NCI-H460 (cell line): Measurements from ENCODE around the gene DNAH3. TPM values are rescaled to one million over a fixed set of nuclear protein-coding genes. Genes with fewer than 3 reads are reported as not detected.

Experiments
- DNase-seq: peaks from one replicate; pipeline ENCODE4 v3.0.0-alpha.2; 2016; ENCODE audit warnings: low read depth; ENCODE audit errors: extremely low read depth
- total RNA-seq: library from RNA; depleted of rRNA; stranded (reverse); fragments of >200 nt; shearing (Covaris generic); gene quantifications from 2 replicates; pipeline ENCODE4 v1.2.3, GENCODE V29; 2014; rRNA removed

The DNAH3 gene
- total RNA-seq, 1 experiment from 2014 or later, result 0.37 TPM

DNA sequence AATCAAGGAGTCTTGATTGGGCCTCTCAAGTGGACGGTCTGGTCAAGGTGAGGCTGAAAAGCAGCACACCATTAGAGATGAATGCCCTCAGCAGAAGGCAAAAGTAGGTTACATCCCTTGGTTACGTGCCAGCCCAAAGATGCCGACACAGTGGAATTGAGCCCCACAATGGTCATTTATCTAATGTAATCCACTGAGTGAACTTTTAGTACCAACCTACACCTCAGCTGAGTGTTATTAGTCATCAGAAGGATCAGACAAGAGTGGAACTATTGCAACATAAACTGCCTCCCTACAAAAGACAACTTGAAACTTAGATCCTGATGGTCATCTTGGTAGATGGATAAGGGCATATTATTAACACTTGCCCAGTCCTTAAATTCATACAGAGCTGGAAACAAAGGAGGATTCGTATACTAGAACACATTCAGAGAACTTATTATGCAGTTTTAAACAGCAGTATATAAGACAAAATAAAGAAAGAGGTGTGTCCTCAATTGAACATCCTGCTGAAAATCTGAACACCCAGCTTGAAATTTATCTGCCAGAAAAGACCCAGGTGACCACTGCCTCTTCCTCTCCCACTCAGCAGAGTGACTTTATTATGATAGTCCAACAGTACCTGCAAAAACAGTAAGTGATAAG, 253.3 kb downstream of the DNAH3 start:
- DNase-seq, result no peak

GRCh38 chr16:20894388-20894787, 256.3 kb downstream of the DNAH3 start:
- DNase-seq, result no peak

GRCh38 chr16:20889625-20890275, 260.9 kb downstream of the DNAH3 start:
- no peak for DNase-seq

DNA sequence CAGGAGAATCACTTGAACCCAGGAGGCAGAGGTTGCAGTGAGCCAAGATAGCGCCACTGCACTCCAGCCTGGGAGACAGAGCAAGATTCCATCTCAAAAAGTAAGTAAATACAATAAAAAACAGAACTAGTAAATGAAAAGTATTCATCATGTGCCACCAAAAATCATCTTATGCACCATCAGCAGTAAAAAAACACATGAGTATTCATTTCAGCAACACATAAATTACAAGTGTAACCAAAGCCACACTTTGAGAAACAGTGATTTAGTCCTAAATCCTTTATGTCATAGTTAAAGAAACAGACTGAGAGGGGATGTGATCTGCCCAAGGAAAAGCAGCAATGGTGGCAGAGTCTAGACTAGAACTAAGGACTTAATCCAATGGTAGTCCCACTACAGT, 263.4 kb downstream of the DNAH3 start:
- DNase-seq, result no peak

- no peak for DNase-seq
Measured at GRCh38 chr16:20886320-20886719, 264.3 kb downstream of the DNAH3 start.

- no peak for DNase-seq
Measured at GRCh38 chr16:20884240-20884556, 266.4 kb downstream of the DNAH3 start.

DNA sequence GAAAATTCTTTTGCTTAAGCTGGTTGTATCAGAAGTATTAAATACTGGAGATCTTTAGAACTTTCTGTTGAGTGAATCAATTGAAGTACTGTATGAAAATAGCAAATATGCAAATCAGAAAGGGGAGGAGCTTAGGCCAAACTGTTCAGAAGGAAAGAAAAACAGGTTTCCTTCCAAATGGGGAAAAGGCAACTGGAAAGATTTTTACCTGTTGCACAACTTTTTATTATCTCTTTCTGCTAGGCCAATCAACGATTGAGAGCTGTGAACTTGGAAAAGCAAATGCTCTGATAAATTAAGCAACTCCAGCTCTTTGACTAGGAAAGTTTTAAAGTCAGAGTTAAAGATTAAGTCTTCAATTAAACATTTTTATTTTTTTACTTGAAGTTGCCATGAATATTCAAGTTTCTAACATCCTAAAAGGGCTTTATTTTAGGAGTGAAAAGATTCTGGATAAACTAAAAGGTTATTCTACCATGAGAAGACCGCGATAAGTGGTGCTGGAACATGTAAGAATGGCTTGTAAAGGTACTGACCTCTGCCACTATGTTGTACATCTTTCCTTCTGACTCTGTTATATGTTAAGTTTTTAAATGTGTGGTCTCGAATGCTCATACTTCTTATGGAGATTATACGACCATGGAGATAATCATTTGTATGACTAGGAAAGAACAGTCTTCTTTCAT, 266.9 kb downstream of the DNAH3 start:
- no peak for DNase-seq

Other genes with a start within 250 kb of the DNAH3 start
- gene LDAF1, start 7.8 kb upstream of the DNAH3 start, total RNA-seq, result 16.5 and 22.0 TPM in 2 replicates
- gene ZP2, start 60.7 kb upstream of the DNAH3 start, total RNA-seq, result not detected in 2 replicates
- gene ANKS4B, start 82.9 kb upstream of the DNAH3 start, total RNA-seq, result not detected in 2 replicates
- not detected in 2 replicates for gene CRYM, start 127.4 kb upstream of the DNAH3 start, total RNA-seq